HEK293 (cell line): ENCODE measurements around the gene NLE1.

Source experiments
- GLI2 ChIP-seq: fragments of 450-650 bp; formaldehyde crosslinking; IDR thresholded peaks from 2 replicates; pipeline ENCODE4; 2017; ENCODE audit warnings: missing biosample characterization, missing genetic modification characterization, low read depth, borderline replicate concordance
- SP2 ChIP-seq: fragments of 450-650 bp; formaldehyde crosslinking; IDR thresholded peaks from 2 replicates; pipeline ENCODE4 v1.5.1; 2016; ENCODE audit warnings: missing biosample characterization, missing genetic modification characterization
- TCF7L2 ChIP-seq: IDR thresholded peaks from 2 replicates; pipeline ENCODE4 v1.6.1; 2011; ENCODE audit warnings: low read depth, mild to moderate bottlenecking, inconsistent platforms, low read length, moderate library complexity, borderline replicate concordance
- ZFHX2 ChIP-seq: fragments of 450-650 bp; formaldehyde crosslinking; conservative IDR thresholded peaks from 2 replicates; pipeline ENCODE4 v1.5.1; 2016; ENCODE audit warnings: missing biosample characterization, missing genetic modification characterization
- ZNF155 ChIP-seq: fragments of 450-650 bp; formaldehyde crosslinking; IDR thresholded peaks from 2 replicates; pipeline ENCODE4 v1.5.1; 2016; ENCODE audit warnings: missing biosample characterization, missing genetic modification characterization
- ZNF558 ChIP-seq: fragments of 450-650 bp; formaldehyde crosslinking; IDR thresholded peaks from 2 replicates; pipeline ENCODE4 v1.5.1; 2016; ENCODE audit warnings: missing biosample characterization, missing genetic modification characterization
- ZNF610 ChIP-seq: fragments of 450-650 bp; formaldehyde crosslinking; IDR thresholded peaks from 2 replicates; pipeline ENCODE4 v1.5.1; 2016; ENCODE audit warnings: missing biosample characterization, missing genetic modification characterization, borderline replicate concordance
- TF ChIP-seq, protein P1 (sequence below): fragments of 450-650 bp; formaldehyde crosslinking; IDR thresholded peaks from 2 replicates; pipeline ENCODE4 v1.5.1; 2016; ENCODE audit warnings: missing biosample characterization, missing genetic modification characterization

DNA sequence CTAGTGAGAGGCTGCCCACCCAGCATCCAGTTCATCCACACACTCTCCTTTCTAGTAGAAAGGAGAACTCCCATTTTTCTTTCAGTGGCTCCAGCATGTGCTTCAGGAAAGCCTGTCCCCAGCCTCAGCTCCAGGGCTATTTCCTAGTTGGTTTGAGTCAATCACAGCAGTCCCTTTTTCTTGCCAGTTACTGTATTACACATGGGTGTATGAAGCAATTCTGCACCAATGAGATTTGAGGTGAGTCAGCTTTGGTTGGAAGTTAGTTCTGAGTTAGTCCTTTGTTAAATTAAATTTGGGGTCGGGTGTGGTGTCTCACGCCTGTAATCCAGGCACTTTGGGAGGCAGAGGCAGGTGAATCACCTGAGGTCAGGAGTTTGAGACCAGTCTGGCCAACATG, 47.2 kb downstream of the NLE1 start:
- TF ChIP-seq SP2 (tag by site-specific recombination) (no peak), ZNF558 (tag by site-specific recombination) (no peak), TCF7L2 (no peak), GLI2 (tag by site-specific recombination) (no peak), ZNF610 (tag by site-specific recombination) (no peak), ZFHX2 (no peak), ZNF155 (tag by site-specific recombination) (no peak)
- TF ChIP-seq, protein P1, sequence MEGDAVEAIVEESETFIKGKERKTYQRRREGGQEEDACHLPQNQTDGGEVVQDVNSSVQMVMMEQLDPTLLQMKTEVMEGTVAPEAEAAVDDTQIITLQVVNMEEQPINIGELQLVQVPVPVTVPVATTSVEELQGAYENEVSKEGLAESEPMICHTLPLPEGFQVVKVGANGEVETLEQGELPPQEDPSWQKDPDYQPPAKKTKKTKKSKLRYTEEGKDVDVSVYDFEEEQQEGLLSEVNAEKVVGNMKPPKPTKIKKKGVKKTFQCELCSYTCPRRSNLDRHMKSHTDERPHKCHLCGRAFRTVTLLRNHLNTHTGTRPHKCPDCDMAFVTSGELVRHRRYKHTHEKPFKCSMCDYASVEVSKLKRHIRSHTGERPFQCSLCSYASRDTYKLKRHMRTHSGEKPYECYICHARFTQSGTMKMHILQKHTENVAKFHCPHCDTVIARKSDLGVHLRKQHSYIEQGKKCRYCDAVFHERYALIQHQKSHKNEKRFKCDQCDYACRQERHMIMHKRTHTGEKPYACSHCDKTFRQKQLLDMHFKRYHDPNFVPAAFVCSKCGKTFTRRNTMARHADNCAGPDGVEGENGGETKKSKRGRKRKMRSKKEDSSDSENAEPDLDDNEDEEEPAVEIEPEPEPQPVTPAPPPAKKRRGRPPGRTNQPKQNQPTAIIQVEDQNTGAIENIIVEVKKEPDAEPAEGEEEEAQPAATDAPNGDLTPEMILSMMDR (tag by site-specific recombination), result no peak
